ENCODE data around the gene KIF19. TPM values are rescaled to one million over a fixed set of nuclear protein-coding genes. Genes with fewer than 3 reads are reported as not detected.

Gene KIF19
- total RNA-seq, 1 donor from 2014 or later = 0.27 TPM

DNA sequence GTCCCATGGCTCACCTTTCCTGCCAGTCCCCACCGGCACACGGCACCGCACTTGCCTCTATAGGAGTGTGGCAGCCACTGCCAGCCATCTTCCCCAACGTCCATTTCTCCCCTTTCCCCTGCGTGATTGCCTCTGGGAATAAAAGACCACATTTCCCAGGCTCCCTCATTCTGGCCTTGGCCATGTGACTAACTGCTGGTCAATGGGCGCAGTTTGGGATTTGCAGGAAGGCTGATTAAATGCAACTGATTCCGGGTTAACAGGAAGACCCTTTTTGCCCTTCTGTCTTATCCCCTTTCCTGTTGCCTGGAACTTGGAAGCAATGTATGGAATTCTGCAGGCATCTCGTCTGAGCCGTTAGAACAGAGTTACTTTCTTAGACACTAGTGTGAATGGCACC, 32.7 kb downstream of the KIF19 start:
- intact Hi-C loops (cut with micrococcal nuclease) = no loop called here

DNA sequence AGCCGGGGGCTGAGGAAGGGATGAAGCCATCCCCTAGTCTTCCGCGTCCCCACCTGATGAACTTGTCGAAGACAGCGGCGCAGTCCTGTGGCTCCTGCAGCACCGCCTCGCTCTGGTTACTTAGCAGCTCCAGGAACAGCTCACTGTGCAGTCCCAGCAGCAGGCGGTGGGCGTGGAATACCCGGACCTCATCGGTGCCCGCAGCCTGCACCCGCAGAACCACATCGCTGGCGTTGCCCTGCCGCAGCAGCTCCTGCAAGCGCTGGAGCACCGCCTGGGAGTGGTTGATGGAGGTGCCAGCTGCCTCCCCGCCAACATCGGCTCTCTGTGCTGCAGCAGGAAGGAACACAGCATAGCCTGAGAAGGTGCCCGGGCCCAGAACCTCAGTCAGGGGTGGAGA, 33.9 kb downstream of the KIF19 start:
- intact Hi-C loops (cut with micrococcal nuclease) = no loop called here

DNA sequence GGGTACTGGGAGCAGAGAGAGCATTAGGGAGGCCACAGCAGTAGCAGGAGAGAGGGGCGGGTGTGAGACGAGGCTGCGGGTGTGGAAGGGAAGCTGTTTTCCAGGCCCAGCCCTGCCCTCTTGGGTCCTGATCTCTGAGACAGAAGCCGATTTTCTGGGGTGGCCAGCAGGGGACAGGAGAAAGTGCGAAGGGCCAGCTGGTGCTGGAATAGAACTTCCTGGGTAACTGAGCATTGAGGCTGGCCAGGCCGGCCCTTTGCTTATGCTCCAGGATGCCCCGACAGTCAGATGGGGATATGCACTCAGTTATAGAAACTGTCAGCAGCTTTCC, 34.8 kb downstream of the KIF19 start:
- intact Hi-C loops (cut with micrococcal nuclease) = no loop called here

DNA sequence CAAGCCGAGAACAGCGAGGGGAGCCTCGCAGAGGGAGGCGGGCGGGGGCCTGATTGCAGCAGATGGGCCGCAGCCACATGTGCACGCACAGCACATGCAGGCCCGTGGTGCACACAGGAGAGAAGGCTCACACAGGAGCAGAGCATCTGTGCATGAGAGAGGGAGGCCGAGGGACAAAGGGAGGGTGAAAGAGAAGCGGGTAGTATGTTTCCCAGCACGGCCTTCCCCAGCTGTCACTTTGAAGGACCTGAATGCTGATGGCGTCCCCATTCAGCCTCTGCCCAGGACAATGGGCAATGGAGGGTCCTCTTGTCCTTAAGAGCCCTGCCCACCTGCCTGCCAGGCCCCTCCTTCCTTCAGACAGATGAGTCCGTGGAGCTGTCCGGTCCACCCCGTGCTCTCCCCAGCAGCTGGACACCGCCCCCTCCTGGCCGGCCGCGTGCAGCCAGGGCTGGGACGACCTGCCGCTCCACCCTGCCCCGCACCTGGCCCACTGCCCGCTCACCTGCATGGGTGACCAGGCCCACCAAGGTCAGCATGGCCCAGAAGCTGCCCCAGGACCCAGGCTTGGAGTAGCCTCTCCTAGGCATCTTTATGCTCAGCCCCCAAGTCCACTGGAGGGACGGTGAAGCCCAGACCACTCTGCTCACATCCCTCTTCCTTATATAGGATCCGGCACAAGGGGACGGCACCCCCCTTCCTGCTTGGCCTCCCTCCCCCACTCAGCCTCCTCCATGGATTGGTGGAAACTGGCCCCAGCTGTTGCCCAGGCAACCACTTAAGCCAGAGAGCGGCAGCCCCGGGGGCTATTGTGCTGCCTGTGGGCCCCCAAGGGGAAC, 35.4 kb downstream of the KIF19 start, which contains the start of gene BTBD17:
Gene BTBD17 (minus strand): TSS at position 639 of the 839 bp plus-strand sequence. CDS start 49 bp downstream, at position 590.
- intact Hi-C loops (cut with micrococcal nuclease) = no loop called here

DNA sequence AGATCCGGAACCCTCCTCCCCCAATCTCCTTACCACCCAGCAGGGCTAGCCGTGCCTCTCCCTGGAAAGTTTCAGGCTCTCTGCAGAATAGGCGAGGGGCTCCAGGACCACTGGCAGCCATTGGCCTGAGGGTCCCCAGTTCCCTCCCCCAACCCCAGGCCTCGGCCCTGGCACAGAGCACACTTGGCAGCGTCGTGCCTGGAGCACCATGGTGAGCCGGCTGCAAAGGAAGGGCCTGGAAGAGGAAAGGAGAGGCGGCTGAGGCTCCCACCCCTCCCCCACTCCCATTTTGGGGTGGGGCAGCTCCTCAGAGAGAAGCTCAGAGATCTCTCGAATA, 36.0 kb downstream of the KIF19 start:
- intact Hi-C loops (cut with micrococcal nuclease) = no loop called here

DNA sequence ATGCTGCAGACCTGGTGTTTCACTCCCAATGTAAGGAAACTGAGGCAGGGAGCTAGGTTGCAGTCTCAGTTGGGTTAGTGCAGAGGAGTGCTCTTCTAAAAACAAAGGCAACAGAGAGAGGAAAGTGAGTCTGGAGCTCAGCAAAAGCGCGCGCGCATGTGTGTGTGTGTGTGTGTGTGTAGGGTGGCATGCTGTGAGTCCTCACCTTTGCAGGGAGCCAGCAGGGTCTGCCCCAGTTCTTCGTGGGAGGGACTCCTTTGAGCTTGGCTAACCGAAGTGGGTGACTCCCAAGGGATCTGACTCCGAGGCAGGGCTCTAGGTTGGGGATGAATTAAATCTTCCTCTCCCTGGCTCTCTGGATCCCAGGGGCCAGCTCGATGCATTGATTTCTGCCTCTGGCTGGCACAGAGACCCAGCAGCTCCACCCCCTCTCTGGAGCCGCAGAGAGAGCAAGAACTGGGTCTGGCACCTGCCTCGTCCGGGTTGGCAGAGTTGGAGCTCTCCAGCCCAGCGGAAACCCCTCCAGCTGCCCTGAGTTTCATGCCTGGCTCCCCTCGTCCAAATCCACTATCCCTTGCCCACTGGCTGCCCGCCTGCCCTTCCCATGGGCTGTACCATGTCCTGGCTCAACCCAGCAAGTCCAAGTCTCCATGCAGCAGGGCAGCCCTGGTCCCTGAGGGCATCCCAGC, 36.9 kb downstream of the KIF19 start:
- intact Hi-C loops (cut with micrococcal nuclease) = no loop called here

DNA sequence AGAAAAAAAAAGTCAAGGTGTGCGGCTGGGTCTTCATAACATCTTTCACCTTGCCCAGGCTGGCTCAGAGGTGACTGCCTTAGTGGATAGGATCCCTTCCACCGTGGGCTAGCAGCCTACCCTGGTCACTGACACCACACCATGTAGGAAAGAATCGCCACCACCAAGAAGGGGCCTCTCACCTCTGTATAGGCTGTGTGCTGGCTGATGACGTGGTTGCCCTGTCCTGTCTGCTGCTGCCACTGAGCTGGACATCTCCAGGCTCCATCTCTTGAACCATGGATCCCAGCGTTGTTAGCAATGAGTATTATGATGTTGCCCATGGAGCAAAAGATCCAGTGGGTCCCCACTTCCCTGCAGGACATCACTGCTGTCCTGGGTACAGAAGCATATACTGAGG, 41.2 kb downstream of the KIF19 start, which contains the start of gene GPR142:
Gene GPR142 (plus strand): TSS at position 301 of the 400 bp plus-strand sequence. CDS start 2,035 bp downstream, outside the sequence.
- intact Hi-C loops (cut with micrococcal nuclease) = loop anchor here (5.0 kb wide), 2 partner anchors 155 to 280 kb away; partner anchors contain the start of gene TTYH2

DNA sequence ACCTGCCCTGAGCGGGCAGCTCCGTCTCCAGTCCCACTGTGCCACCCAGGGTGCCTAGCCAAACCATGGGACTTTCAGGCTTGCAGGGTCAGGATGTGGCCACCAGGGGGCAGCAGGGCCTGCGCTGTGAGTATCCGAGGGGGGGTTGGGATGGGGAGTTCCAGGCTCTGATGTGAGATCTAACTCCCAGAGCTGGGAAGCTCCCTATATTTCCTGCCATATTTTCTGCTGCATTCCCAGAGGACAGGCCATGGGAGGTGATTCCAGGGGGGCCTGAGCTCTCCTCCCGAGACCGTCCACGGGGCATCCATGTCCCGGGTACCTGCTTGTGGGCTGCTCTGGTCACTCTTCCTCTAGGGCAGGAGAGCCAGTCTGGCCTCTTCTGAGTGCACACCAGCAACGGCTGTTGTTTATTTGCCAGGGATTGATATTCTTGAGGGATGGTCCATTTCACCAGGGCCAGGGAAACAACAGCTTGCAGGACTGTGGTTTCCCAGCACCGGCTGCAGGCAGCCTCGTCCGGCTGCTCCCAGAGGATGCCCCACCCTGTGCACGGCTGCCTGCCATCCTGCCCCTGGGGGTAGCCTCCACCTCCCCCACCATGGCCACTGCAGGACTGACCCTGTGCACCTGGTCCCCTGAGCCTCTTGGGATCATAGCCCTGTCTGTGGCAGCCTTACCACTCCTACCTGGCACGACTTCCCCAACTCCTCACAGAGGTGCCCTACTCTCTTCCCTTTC, 42.5 kb downstream of the KIF19 start:
- intact Hi-C loops (cut with micrococcal nuclease) = loop anchor here (1.0 to 5.0 kb wide), 6 partner anchors 68 to 279 kb away; partner anchors contain the start of gene TTYH2

DNA sequence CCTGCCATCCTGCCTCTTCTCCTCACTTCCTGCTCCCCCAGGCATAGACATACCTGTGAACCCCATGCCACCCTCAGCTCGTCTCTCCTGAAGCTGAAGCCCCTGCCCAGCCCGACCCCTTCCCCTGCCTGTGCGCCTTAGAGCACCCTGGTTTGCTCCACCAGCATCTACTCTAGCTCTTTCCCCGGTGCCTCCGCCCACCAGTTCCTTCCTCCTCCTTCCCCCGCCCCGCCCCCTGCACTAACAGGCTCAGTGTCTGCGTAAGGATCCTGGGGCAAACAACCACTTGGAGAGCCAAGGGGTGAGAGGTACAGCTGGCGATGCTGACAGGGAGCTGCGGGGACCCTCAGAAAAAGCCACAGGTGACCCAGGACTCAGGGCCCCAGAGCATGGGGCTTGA, 43.2 kb downstream of the KIF19 start:
- intact Hi-C loops (cut with micrococcal nuclease) = loop anchor here (2.0 to 5.0 kb wide), 3 partner anchors 68 to 278 kb away; partner anchors contain the start of gene TTYH2

DNA sequence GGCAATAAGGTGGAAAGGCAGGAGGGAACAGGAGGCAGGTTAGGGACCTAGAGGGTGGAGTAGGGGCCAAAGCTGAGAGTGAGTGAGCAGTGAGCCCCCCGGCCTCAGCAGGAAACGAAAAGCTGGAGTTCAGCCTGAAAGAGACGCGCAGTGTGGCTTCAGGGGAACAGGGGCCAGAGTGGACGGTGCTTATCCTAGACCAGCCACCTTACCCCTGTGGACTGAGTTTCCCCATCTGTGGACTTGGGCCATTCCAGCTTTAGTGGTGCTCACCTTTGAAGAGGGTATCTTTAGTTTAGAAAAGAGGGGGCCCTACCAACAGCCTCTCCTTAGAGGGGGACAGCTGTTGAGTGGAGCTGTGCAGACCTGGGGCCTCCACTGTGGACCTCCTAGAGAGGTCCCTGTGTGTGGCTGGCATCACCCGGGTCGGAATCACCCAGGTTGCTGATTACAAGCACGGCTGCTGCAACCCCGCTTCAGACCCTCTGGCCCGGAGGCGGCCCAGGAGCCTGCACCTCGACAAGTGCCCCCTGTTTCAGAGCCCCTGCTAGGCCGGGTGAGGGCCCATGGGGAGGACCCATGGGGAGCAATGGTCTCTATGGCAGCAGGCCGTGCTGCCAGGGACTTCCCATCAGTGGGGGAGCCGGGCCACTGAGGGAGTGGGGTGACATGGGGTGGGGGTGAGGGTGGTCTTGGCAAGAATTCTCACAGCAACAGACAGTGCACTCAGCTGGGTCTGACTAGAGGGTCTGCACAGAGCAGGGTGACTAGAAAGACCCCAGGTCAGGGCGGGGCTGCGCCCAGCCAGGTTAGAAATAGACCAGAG, 43.9 kb downstream of the KIF19 start:
- intact Hi-C loops (cut with micrococcal nuclease) = loop anchor here (2.0 to 5.0 kb wide), 3 partner anchors 69 to 277 kb away; partner anchors contain the start of gene TTYH2

DNA sequence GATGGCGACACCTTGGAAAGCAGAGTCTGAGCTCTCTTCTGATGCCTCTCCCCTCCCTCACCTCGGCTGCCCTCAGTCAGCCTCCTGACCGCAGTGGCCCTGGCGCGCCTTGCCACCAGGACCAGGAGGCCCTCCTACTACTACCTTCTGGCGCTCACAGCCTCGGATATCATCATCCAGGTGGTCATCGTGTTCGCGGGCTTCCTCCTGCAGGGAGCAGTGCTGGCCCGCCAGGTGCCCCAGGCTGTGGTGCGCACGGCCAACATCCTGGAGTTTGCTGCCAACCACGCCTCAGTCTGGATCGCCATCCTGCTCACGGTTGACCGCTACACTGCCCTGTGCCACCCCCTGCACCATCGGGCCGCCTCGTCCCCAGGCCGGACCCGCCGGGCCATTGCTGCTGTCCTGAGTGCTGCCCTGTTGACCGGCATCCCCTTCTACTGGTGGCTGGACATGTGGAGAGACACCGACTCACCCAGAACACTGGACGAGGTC, 45.7 kb downstream of the KIF19 start:
- intact Hi-C loops (cut with micrococcal nuclease) = no loop called here

DNA sequence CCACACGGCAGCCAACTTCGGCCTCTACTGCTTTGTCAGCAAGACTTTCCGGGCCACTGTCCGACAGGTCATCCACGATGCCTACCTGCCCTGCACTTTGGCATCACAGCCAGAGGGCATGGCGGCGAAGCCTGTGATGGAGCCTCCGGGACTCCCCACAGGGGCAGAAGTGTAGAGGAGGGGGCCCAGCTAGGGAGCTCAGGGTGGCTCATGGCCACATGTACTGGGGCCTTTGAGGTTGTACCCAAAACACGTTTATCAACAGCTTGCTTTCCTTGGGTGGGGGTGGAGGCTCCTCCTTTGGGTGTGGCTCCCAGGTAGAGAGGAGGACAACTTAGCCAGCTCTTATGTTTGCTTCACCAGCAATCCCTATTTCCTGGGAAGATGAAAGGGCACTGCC, 46.4 kb downstream of the KIF19 start:
- intact Hi-C loops (cut with micrococcal nuclease) = no loop called here

DNA sequence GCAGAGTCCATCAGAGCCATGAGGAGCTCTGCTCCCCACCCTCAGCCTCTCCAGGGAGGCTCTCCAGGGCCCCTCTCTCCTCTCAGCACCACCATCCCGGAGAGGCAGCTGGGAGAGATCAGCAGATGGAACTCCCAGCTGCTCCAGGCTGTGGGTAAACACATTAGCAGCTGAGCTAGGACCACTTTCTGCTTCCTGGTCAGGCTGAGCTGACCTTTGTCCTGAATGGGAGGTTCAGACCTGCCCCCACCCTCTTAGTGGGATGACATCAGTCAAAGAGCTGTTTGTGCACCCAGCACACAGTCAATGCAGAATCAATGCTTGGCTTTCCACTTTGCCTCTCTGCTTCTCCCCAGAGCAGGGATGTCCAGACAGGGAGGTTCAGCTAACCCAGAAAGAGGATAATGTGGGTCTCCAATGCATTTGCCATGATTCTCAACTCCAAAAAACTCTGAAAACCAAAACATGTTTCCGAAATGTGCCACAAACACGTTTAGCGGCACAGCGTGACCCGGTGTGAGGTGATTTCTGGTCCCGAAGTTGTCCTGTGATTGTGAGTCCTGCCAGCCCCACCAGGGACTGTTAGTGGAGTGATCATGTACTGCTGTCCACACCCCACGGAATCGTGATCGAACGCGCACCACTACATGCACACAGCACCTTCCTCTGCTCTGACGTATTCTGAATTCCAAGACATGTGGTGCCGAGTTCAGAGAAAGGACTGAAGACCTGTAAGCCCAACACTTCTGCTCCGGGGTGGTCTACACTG, 48.0 kb downstream of the KIF19 start:
- intact Hi-C loops (cut with micrococcal nuclease) = no loop called here

DNA sequence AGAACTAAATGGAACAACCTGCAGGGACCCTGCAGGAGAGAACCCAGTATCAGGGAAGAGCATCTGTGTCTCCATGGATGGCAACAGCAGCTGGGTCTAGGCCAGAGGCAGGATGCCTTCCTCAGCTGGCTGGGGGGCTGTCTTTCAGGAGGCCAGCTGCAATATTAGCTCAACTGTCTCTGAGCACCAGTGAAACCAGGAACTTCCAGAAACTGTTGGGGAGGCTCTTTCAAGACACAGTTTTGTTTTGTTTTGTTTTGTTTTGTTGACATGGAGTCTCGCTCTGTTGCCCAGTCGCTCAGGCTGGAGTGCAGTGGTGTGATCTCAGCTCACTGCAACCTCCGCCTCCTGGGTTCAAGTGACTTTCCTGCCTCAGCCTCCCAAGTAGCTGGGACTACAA, 48.8 kb downstream of the KIF19 start:
- intact Hi-C loops (cut with micrococcal nuclease) = loop anchor here (5.0 kb wide), 1 partner anchor 367 kb away; no protein-coding TSS in a partner anchor

DNA sequence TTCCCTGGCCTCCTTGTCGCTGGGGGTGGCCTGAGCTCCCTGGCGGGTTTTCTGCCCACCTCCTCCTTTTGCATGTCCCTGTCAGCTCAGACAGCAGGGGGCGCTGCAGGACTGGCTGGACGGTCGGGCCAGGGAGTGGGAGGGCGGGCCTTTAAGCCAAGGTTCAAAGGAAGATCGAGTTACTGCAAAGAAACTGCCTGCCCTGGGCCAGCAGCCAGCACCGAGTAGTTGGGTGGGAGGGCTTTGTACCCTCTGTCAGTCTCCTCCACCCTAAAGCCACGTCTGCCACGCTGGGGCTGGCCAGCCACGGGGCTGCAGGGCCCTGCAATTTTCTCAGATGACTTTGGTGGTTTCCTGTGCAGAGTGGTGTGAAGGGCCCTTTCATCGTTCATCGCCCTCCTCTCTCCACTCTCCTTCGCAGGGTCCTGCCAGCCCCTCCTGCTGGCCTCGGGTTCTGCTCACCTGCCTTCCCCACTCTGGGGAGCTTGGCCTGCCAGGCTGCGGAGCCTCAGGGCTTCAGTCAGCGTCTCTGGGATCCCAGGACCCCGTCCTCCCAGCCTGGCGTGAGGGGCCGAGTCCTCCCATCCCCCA, 53.6 kb downstream of the KIF19 start:
- intact Hi-C loops (cut with micrococcal nuclease) = loop anchor here (1.0 to 5.0 kb wide), 6 partner anchors 78 to 363 kb away; no protein-coding TSS in a partner anchor

DNA sequence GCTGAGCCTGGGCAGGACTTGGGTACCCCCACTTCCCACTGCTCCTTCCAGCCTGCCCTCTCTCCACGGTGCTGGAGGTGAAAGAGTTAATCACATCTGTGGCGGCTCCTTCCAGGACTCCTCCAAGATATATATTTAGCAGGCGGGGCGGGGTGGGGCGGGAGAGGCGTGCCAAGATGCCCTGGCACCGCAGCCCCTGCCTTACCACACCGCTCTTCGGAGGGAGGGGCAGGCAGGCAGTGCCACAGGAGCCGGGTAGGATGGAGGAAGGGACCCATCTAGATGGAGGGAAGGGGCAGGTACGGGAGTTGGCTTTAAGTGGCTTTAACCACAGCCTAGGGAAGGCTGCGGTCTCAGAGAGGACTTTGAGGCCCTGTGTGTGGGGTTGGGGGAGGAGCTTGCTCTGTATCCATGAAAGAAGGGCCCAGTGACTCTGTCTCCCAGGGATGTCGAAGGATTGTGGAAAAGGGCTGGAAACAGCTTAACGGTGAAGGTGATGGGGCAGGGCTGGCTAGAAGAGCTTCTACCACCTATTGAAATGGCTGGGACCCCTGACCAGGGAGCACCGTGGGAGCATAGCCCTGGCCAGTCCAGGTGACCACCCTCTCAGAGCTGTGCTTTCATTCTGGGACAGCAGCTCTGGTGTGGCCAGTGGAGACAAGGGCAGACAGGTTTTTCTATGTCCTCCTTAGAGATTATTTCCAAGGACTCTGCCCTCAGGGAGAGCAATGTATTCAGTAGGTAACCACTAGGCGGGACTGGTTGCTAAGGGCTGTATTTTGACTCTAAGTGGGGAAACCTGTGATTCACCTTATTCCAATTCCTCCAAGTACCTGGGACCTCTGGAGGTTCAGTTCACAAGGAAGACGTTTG, 54.3 kb downstream of the KIF19 start:
- intact Hi-C loops (cut with micrococcal nuclease) = no loop called here

DNA sequence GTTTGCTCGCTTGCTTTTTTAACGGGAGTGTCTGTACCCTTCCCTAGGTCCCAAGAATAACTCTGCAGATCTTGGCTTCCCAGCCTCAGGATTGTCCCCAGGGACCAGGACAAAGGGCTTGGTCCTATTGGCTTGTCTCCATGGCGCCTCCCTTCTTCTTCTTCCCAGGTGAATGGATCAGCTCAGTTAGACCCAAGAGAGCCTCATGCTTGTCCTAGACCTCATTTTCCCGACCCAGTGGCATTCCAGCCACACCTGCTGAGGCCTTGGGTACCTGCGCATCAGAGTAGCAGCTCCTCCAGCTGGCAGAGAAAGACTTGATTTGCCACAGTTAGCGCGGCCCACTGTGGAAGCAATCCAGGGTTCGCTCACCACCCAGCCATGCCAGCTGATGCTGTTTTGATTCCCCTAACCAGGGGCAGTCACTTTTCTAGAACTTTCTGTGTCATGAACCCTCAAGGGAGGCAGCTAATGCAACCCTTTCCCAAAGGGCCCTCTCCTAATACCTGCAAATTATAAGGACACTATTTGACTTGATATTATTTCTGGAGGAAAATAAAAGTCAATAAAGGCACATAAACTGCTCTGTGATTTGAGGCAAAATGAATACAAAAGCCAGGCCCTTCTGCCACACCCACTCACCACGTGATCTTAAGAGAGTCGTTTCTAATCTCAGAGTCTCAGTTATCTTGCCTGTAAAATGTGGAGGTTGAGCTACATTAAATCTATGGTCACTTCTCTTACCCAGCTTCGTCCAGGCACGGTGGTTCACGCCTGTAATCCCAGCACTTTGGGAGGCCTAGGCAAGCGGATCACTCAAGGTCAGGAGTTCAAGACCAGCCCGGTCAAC, 55.2 kb downstream of the KIF19 start:
- intact Hi-C loops (cut with micrococcal nuclease) = no loop called here
